ENCODE results near the gene VPS13C. TPM values are rescaled to one million over a fixed set of nuclear protein-coding genes. Genes with fewer than 3 reads are reported as not detected.
A peak's percentile ranks its signal among the peaks of the same experiment; 100 is the strongest.

Gene VPS13C
- total RNA-seq, 4 donors from 2014 or later: 97.7 to 151 (median 121) TPM

- Histone ChIP-seq H3K27ac (no peak overlapping the region), H3K36me3 (no peaks in the 10 kb centered on the region), H3K27me3 (no peaks in the 10 kb centered on the region), H3K9me3 (no peaks in the 10 kb centered on the region), H3K4me3 (no peak overlapping the region), H3K4me1 (no peaks in the 10 kb centered on the region)
- 72 to 82% methylated on average over 9 of the region's 9 CpGs for WGBS, 2 donors
- DNase-seq (ENCODE audit: low spot score in 2 of 2): no peak
- no peak for TF ChIP-seq CTCF (IDR thresholded peaks at IDR 0.05)
- no peak for TF ChIP-seq POLR2A (IDR thresholded peaks at IDR 0.05)
- no peak for TF ChIP-seq EP300 (IDR thresholded peaks at IDR 0.05)
Measured at GRCh38 chr15:62075595-62076277, 15.5 kb upstream of the VPS13C start.

- peaks cover 0 to 6% of the 10 kb centered on the region in 2 donors for H3K27me3 ChIP-seq
- H3K4me1 ChIP-seq: peaks cover 0 to 20% (median 6%) of the 10 kb centered on the region in 4 donors
- H3K27ac ChIP-seq: no peak overlapping the region
- TF ChIP-seq EP300 (IDR thresholded peaks at IDR 0.05) (no peak), CTCF (IDR thresholded peaks at IDR 0.05) (peak; percentile 50 to 66 (median 62))
- no peaks in the 10 kb centered on the region for H3K36me3 ChIP-seq
- DNase-seq (ENCODE audit: low spot score in 2 of 2): no peak
- no peak overlapping the region for H3K4me3 ChIP-seq
- no peaks in the 10 kb centered on the region for H3K9me3 ChIP-seq
Measured at GRCh38 chr15:62071711-62072308, 11.6 kb upstream of the VPS13C start.

GRCh38 chr15:62069551-62069950 lies 9.3 kb upstream of the VPS13C start:
- TF ChIP-seq CTCF (IDR thresholded peaks at IDR 0.05) (no peak), EP300 (IDR thresholded peaks at IDR 0.05) (no peak), POLR2A (IDR thresholded peaks at IDR 0.05) (no peak)
- Histone ChIP-seq H3K27ac (no peak overlapping the region), H3K4me3 (no peak overlapping the region), H3K36me3 (no peaks in the 10 kb centered on the region), H3K4me1 (peaks cover 0 to 25% (median 8%) of the 10 kb centered on the region in 4 donors), H3K27me3 (peaks cover 0 to 6% of the 10 kb centered on the region in 2 donors), H3K9me3 (no peaks in the 10 kb centered on the region)
- DNase-seq (ENCODE audit: low spot score in 2 of 2): no peak
- 89 to 90% methylated on average over 5 of the region's 5 CpGs for WGBS, 2 donors

- 58 to 59% methylated on average over 4 of the region's 4 CpGs for WGBS, 2 donors
- Histone ChIP-seq H3K27ac (peak overlapping the region in 3 of 4 donors; percentile 63 to 71 (median 66)), H3K4me1 (peaks cover 0 to 25% (median 8%) of the 10 kb centered on the region in 4 donors), H3K36me3 (no peaks in the 10 kb centered on the region), H3K9me3 (no peaks in the 10 kb centered on the region), H3K27me3 (peaks cover 0 to 6% of the 10 kb centered on the region in 2 donors), H3K4me3 (peak overlapping the region; percentile 49 to 70 (median 53))
- TF ChIP-seq POLR2A (IDR thresholded peaks at IDR 0.05) (no peak), EP300 (IDR thresholded peaks at IDR 0.05) (no peak), CTCF (IDR thresholded peaks at IDR 0.05) (no peak)
- DNase-seq (ENCODE audit: low spot score in 2 of 2): no peak
Measured at GRCh38 chr15:62068810-62069167, 8.5 kb upstream of the VPS13C start.

GRCh38 chr15:62068071-62068809 lies 8.0 kb upstream of the VPS13C start:
- 2 to 4% methylated on average over 8 to 34 of the region's 103 CpGs for WGBS, 2 donors
- peaks cover 0 to 25% (median 8%) of the 10 kb centered on the region in 4 donors for H3K4me1 ChIP-seq
- peak overlapping the region; percentile 19 to 71 (median 64) for H3K27ac ChIP-seq
- no peaks in the 10 kb centered on the region for H3K36me3 ChIP-seq
- TF ChIP-seq CTCF (IDR thresholded peaks at IDR 0.05) (peak in 3 of 5 experiments; percentile 22 to 37 (median 28)), EP300 (IDR thresholded peaks at IDR 0.05) (no peak), POLR2A (IDR thresholded peaks at IDR 0.05) (no peak)
- DNase-seq (ENCODE audit: low spot score in 2 of 2): peak in 1 of 2 donors; percentile 16
- no peaks in the 10 kb centered on the region for H3K9me3 ChIP-seq
- peaks cover 0 to 6% of the 10 kb centered on the region in 2 donors for H3K27me3 ChIP-seq
- peak overlapping the region; percentile 49 to 70 (median 53) for H3K4me3 ChIP-seq

Data from tibial nerve (tissue), 4 donors.